GF-D8 (cell line): ENCODE measurements around the gene PACS1.
"Not testable (repeated sequence)": the region's sequence is repeated elsewhere in the genome, so short reads cannot be mapped to it uniquely, and the experiment has no call there.

Experiments
- DNase-seq: peaks from one replicate; lab custom pipeline; 2025; lab: John Stamatoyannopoulos, UW

The PACS1 gene

DNA sequence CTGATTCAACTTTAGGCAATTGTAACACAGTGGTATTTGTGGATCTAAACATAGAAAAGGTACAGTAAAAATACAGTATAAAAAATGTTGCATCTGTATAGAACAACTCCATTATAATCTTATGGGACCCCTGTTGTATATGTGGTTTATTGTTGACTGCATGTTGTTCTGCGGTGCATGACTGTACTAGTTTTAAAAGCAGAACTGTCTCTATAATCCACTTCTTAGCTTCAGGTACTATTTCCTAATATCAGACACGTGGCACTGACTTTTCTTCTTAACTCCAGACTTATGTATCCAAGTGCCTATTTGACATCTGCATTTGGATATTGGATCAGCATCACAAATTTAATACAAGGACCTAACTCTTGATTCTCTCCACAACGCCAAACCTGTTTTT, 41.1 kb downstream of the PACS1 start:
- DNase-seq, result no peak

DNA sequence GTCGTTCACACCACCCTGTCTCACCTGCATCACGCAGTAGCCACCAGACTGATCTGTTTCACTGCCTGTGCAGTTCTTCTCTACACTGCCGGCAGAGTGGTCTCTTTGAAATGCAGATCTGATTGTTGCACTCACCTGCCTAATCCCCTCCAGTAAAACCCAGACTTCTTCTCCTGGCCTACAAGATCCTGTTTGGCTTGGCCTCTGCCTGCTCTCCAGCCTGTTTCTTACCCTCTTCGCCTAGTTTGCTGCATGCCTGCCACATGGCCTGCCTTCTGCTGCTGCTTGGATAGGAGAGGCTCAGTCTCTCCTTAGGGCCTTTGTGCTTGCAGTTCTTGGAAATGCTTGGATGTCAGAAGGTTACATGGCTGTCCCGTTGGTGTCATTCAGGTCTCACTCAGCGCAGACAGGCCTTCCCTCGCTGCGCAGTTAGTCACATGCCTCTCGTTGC, 42.0 kb downstream of the PACS1 start:
- no peak for DNase-seq

DNA sequence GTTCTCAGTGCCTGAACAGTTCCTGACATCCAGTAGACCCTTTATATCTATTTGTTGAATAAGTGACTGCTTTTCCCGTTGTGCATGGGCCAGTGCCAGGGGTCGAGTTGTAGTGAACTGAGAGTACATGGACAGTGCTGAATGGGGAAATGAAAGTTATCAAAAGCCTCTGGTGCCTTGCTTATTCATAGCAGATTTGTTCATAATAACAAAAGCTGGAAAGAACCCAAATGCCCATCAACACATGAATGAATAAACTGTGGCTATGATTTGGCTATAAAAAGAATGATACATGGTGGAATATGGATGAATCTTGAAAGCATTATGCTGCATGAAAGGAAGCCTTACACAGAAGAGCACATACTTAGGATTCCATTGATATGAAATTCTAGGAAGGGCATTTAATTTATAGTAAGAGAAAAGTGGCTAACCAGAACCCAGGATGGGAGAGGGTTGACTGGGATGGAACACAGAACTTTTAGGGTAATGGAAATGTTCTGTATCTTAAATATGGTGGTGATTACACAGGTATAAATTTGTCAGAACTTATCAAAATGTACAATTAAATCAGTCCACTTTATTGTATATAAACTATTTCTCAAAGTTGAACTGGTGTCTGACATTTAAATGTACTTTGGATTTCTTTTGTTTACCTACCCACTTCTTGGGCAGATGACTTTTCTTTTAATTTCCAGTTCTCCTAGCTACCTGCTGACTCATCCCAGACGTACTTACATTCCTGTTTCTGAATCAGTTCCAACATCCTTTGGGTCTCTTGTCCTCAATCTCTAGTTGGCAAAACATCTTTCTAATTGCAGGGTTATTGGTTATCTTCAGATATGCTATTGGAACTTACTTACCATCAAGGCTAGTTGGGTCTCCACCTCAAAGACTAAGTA, 42.8 kb downstream of the PACS1 start:
- DNase-seq, result no peak

DNA sequence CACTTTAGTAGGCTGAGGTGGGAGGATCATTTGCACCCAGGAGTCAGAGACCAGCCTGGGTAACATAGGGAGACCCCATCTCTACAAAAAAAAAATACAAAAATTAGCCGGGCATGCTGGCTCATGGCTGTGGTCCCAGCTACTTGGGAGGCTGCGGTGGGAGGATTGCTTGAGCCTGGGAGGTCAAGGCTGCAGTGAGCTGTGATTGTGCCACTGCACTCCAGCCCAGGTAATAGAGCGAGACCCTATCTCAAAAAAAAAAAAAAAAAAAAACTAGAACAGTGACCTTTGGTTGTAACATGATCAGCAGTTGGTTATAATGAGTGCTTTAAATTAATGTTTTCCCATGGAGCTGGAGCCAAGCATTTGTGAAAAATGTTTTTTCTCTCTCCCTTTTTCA, 44.9 kb downstream of the PACS1 start:
- not testable (repeated sequence) for DNase-seq

DNA sequence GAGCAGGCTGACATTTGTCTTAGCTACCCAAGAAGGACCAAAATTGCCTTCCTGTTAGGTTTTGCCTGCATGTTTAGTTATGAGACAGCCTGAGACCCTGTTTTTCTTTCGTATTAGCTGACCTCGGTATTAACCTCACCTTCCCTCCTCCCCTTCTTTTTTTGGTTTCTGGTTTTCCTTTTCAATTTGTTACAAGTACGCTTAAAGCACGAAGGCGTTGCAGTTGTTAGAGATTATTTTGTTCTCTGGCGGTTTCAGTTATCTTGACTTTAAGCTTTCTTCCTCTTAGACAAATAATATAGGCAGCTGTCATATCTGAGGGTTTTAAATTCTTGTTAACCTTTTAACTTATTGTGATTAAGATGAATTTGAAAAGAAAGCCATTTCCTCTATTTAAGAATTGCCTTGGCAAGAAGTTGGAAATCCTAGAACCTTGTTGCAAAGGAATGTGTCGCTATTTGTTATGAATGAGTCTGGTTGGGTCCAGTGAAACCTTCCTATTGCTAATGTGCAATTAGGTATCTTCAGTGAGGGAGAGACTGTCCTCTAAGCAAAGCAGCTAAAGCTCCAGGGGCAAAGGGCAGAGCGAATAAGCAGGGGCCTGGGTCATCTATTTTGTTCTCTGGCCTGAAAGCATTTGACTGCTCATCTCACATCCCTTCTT, 45.7 kb downstream of the PACS1 start:
- no peak for DNase-seq

DNA sequence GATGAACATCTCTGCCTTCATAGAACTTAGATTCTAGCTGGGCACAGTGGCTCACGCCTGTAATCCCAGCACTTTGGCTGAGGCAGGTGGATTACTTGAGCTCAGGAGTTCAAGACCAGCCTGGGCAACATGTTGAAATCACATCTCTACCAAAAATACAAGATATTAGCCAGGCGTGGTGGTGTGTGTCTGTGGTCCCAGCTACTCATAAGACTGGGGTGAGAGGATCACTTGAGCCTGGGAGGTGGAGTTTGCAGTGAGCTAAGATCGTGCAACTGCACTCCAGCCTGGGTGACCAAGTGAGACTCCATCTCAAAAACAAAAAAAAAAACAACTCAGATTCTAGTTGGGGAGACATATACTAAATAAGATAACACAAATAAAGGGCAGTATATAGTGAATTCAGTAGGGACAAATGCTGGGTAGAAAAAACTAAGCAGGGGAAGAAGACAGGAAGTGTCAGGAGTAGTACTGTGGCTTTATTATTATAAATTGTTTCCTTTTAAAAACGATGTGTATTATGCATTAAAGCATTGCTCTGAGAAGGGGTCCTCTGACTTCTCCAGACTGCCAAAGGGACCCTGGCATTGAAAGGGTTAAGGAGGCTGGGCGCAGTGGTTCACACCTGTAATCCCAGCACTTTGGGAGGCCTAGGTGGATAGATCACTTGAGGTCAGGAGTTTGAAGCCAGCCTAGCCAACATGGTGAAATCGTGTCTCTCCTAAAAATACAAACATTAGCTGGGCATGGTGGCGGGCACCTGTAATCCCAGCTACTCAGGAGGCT, 46.7 kb downstream of the PACS1 start:
- DNase-seq, result no peak

DNA sequence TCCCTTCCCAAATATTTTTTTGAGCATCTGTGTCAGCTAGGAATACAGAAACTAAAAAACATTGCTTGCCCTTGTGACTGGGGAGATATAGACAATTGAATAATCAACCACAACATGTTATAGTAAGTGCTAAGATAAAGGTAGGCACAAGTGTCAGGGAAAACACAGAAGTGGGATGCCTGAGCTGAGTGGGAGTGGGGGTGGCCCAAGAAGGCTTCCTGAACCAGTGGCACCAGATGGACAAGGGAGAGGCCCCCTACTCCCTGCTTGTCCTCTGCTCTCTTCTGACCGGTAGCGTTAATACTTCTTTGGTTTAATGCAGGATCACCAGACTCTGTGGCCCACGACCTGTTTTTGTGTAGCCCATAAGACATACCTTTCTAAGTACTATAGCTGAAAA, 48.8 kb downstream of the PACS1 start:
- no peak for DNase-seq

DNA sequence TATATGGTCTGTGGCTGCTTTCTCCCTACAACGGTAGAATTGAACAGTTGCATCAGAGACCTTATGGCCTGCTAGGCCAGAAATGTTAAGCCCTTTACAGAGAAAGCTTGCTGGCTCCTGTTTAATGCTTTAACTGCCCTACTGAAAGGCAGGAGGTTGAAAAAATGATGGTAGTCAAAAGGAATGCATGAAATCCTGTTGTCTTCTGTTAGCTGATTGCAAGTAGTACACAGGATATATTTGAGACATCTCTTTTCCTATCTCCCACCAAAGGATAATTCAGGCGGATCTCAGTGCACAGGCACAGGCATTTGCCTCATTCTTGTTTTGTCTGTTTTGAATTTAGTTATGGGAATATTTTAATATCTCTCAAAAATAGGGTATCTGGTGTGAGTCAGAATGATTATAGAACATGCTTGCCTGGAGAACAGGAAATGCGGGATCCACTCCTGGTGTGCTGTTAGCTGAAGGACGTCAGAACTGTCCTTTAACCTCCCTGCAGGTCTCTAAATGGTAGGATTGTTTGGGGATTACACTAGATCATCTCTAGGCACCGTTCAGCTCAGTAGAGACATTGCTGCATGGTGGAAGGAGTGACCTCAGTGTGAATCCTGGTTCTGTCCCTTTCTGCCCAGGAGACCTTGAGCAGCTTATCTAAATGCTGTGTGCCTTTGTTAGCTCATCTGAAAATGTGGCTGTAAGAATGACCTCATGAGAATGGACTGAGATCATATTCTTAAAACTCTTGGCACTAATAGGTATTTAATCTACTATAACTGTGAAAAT, 49.5 kb downstream of the PACS1 start:
- DNase-seq, result no peak

DNA sequence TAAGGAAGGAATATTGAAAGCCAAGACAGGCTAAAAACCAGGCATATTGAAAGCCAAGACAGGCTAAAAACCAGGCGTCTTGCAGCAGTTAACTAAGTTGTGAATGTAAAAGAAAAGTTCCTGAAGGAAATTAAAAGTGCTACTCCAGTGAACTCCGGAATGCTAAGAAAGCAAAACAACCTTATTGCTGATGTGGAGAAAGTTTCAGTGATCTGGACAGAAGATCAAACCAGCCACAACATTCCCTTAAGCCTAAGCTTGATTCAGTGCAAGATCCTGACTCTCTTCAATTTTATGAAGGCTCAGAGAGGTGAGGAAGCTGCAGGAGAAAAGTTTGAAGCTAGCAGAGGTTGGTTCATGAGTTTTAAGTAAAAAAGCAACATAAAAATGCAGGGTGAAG, 51.4 kb downstream of the PACS1 start:
- no peak for DNase-seq

DNA sequence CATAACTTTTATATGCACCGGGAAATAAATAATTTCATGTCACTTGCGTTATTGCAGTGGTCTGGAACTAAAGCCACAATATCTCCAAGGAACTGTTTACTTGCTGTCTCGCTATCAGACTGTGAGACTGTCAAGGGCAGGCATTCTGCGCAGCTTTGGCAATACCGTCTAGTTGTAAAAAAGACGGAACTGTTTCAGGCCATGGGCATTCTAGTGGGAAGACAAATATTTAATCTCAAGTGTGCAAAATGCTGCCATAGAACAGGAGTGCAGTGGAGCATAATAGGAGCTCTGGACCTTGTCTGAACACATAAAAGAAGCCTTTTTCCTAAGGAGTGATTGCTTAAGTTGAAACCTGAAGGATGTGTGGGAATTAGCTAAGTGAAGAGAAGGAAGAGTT, 53.8 kb downstream of the PACS1 start:
- DNase-seq, result no peak

DNA sequence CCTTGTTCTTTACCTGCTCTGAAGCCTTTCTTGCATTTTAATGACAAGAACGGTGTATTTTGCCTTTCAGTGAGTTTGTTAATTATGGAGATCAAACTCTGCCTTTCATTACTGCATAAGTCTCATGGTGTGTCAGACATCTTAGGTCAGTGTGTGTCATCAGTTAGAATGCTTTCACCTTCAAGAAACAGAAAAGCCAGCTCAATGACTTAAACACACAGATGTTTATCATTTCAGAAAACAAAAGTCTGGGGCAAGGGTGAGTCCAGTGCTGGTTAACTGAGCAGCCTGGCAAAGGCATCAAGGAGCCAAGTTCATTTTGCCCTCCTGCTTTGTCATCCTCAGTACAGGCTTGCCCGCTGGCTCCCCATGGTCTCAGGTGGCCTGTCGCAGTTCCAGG, 54.5 kb downstream of the PACS1 start:
- no peak for DNase-seq

DNA sequence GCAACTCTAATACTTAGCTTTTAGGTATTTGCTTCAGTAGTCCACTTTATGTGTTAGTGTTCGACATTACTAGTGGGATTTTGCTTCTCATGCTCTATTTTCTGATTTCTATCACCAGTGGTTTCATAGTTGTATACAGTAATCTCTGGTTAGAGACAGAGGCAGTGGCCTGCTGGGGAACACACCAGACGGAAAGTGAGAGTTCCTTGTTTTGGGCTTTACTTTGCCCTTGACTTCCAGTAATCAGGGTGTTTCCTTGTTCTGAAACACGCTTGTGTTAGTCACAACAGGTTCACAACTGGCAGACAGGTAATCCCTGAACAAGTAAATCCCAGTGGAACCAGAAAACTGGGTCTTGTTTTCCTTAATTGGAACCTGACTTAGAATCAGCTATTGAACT, 56.0 kb downstream of the PACS1 start:
- DNase-seq, result peak; percentile 9

DNA sequence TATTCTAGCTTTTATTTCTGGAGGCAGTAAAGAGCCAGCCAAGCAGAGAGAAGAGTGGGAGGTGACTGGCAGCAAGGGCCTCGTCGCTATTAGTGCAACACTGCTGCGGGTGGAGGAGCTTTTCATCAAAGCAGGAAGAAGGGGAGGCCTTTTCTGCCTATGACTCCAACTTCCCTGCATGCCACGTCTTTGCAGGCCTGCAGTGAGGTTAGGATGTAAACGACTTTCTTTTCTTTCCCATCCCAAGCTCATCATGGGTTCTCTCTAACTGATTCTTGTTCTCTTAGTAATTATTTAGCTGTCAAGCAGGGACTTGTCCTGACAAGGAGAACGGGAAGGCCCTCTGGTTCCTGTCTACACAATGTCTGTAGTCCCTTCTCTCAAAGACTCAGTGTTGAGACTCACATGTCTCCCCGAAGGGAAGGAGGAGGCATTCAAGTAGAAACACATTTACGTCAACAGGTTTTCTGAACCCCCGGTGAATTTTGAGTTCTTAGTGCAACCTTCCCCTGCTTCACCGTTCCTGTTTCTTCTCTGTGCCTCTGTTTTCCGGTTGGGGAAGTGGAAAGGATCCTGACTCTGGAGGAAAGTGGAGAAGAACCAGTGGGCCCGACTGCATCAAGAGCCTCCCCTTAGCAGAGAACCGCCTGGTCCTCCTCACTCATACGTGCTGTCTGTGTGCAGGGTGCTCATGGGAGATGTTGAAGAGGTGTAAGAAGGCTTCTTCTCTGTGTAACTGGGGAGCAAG, 56.9 kb downstream of the PACS1 start:
- peak; percentile 60 for DNase-seq

DNA sequence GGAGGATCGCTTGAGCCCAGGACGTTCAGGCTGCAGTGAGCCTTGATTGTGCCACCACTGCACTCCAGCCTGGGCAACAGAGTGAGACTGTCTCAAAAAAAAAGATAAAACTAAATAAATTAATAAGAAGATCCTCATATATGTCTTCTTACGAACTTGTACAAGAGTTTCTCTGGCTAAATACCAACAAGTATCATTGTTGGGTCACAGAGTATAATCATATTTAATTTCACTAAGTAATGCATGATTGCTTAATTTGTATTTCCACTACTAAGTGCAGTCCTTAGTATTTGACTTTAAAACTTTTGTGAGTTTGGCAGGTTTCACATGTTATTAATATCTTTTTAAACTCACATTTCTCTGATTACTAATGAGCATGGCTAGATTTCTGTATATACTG, 60.9 kb downstream of the PACS1 start:
- no peak for DNase-seq

DNA sequence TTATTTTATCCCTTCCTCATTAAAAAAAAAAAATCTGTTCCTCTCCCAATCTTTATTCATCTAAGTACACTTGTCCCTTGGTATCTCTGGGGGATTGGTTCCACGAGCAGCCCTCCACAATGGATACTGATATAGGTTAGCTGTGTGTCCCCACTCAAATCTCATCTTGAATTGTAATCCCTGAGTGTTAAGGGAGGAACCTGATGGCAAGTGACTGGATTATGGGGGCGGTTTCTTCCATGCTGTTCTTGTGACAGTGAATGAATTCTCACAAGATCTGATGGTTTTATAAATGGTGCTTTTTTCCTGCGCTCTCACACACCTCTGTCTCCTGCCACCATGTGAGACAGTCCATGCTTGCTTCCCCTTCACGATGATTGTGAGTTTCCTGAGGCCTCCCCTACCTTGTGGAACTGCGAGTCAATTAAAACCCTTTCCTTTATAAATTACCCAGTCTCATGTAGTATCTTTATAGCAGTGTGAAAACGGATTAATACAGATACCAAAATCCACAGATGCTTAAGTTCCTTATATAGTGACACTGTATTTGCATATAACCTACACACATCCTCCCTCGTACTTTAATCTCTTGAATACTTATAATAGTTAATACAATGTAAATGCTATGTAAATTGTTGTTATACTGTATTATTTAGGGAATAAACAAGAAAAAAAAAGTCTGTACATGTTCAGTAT, 62.0 kb downstream of the PACS1 start:
- DNase-seq, result no peak

DNA sequence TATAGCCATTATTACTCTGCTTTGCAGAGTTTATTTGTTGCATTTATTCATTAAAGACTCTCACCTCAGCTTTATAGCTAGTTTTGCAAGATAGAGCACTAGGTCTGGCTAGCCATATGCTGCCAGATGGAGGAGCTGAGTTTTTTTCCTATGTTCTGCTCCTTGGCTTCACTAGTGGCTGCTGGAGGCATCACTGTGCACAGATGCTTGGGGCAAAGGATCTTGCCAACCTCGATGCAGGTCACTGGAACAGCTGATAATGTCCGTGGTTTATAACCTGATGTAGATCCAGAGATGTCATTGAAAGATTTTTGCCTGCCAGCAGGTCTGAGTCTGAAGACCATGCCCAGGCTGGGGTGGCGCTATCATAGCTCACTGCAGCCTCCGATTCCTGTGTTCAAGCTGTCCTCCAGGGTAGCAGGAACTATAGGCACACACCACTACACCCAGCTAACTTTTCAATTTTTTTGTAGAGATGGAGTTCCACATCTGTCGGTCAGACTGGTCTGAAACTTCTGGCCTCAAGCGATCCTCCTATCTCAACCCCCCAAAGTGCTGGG, 63.2 kb downstream of the PACS1 start:
- DNase-seq, result no peak

DNA sequence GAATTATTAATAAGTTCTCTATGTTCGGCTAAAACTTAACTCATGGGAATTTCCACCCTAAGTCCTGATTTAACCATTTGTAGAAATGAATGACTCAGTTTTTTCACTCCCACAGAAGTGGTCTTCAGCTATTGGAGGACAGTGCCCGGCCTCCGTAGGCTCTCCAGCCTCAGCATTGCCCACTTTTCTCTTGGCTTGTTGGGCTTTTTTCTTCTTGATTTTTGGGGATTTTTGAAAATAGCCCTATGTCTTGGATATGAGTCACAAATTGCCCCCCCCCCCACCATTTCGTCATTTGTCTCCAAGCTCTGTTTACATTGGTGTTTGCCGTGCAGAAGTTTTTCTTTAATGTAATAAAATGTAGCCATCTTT, 66.7 kb downstream of the PACS1 start:
- DNase-seq, result no peak

DNA sequence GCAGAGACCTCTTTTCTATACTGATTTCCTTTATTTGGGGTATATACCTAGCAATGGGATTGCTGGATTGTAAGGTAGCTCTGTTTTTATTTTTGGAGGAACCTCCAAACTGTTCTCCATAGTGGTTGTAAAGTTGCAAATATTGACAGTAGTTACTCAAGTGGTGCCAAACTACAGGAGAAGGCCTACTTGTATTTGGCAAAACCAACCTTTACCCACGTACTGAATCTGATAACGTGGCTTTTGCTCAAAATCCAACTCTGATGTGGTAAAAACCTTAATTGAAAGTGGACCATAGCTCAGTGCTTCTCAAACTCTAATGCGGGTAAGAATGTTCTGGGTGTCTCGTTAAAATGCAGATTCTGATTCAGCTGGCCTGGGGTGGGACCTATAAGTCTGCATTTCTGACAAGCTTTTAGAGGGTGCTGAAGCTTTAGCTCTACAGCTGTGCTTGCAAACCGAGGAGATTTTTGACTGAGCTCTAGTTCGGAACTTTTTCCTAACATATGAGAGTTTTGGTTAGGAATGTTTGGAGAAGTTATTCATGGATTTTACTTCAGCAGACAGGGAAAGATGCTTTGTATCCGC, 69.8 kb downstream of the PACS1 start:
- no peak for DNase-seq

DNA sequence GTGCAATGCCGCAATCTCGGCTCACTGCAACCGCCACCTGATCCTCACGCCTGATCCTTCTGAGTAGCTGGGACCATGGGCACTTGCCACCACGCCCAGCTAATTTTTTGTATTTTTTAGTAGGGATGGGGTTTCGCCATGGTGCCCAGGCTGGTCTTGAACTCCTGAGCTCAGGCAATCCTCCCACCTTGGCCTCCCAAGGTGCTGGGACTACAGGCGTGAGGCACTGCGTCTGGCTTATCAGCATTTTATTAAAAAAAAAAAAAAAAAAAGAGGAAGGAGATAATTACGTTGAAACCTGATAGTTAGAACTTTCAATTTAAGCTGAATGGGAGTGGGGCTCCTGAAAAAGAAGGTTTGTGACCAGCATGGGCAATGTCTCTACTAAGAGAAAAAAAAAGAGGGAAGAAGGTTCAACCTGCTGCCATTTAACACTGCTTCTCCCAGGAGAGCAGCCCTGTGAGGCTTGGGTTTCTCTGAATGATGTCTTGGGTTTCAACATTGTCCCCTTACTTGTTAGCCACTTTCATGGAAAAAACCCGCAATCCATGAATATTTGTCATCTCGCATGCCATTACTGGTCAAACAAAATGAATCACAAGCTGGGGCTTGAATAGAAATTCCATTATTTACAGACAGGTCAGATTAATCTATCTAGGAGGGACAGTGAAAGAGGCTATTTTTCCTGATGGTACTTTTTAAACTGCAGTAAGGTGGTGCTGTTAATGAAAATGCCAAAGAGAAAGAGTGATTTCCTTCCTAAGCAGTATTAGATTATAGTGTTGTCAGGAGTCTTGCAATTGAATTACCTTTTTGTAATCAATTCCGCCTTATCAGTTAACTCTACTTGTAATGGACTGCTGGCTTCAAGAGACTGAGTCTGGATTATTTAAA, 72.5 kb downstream of the PACS1 start:
- DNase-seq, result no peak
